Measurements from ENCODE around the gene PITPNM3.

The PITPNM3 gene

DNA sequence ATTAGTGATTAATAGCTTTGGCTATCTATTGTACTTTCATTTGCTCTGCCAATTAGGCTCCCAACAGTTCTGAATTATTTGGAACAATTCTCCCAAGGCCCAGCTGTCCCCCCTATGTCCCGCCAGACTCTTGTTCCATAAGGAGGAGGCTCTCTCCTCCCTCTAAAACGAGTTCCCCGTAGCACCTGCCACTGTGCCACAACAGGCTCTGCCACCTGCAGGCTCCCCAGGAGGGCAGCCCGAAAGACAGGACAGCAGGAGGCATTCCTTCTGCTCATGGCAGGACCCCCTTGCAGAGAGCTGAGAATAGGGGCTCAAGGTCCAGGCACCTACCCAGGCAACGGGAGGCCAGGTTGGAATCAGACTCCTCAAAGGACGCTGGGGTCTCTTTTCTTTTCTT lies 9.0 kb downstream of the PITPNM3 start:
- TF ChIP-seq CTCF (IDR thresholded peaks at IDR 0.05; ENCODE audit: low read depth, low read length, missing control alignments), result no peak
- DNase-seq (ENCODE audit: extremely low read depth, low read depth), result no peak
- no peak overlapping the region for H3K4me3 ChIP-seq (replicated peaks; ENCODE audit: low read depth, low read length)

DNA sequence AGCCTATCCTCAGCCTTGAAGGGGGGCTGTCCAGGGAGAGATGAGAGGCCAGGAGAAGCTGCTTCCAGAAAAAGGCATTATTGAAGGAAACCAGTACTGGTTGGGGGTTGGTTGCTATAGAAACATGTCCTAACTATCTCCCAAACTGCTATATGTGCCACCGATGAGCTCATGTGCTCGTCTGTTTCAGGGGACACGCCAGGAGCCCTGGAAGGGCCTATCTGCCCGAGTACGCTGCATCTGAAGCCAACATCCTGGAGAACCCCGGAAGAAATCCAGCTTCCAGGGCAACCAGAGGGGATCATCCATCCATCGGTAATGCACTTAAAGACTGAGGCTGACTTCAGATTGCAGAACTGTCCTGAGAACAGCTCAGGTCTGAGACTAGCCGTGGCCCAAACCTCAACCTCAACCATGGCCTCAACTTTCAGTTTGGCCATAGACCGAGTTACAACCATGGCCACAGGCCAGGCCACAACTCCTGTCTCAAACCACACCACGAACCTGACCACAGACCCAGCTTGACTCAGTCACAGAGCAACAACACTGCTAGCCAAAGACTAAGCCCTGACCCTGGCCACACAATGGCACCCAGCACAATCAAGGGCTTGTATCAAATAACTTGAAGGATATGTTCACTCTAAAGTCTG lies 10.2 kb downstream of the PITPNM3 start:
- no peak for TF ChIP-seq CTCF (IDR thresholded peaks at IDR 0.05; ENCODE audit: low read depth, low read length, missing control alignments)
- no peak for DNase-seq (ENCODE audit: extremely low read depth, low read depth)
- no peak overlapping the region for H3K4me3 ChIP-seq (replicated peaks; ENCODE audit: low read depth, low read length)

- H3K4me3 ChIP-seq (replicated peaks; ENCODE audit: low read depth, low read length), result no peak overlapping the region
- no peak for DNase-seq (ENCODE audit: extremely low read depth, low read depth)
- no peak for TF ChIP-seq CTCF (IDR thresholded peaks at IDR 0.05; ENCODE audit: low read depth, low read length, missing control alignments)
These were observed 11.1 kb downstream of the PITPNM3 start for GRCh38 chr17:6545291-6545690.

DNA sequence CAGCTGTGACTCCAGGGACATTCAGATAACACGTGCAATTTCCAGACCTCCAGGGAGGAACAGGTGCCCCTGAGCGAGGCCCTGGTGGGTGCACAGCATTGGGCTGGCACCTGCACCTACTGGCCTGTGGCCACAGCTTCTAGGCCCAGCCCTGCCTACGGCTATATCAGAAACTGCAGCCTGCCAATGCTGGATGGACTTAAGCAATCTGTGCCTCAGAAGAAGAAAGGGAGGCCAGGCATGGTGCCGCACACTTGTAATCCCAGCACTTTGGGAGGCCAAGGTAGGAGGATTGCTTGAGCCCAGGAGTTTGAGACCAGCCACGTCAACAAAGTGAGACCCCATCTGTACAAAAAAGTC lies 12.4 kb downstream of the PITPNM3 start:
- DNase-seq (ENCODE audit: extremely low read depth, low read depth), result no peak
- TF ChIP-seq CTCF (IDR thresholded peaks at IDR 0.05; ENCODE audit: low read depth, low read length, missing control alignments), result no peak
- no peak overlapping the region for H3K4me3 ChIP-seq (replicated peaks; ENCODE audit: low read depth, low read length)

GRCh38 chr17:6543079-6544010 lies 13.0 kb downstream of the PITPNM3 start:
- DNase-seq (ENCODE audit: extremely low read depth, low read depth), result no peak
- H3K4me3 ChIP-seq (replicated peaks; ENCODE audit: low read depth, low read length), result no peak overlapping the region
- no peak for TF ChIP-seq CTCF (IDR thresholded peaks at IDR 0.05; ENCODE audit: low read depth, low read length, missing control alignments)

GRCh38 chr17:6542577-6542976 lies 13.8 kb downstream of the PITPNM3 start:
- no peak for TF ChIP-seq CTCF (IDR thresholded peaks at IDR 0.05; ENCODE audit: low read depth, low read length, missing control alignments)
- no peak for DNase-seq (ENCODE audit: extremely low read depth, low read depth)
- no peak overlapping the region for H3K4me3 ChIP-seq (replicated peaks; ENCODE audit: low read depth, low read length)
